OCI-LY7 (cell line): ENCODE results near the gene IGF2. TPM values are rescaled to one million over a fixed set of nuclear protein-coding genes. Genes with fewer than 3 reads are reported as not detected.
"Not testable (repeated sequence)": the region's sequence is repeated elsewhere in the genome, so short reads cannot be mapped to it uniquely, and the experiment has no call there.

Experiments
- BruUV-seq: library from RNA; stranded (reverse); fragments of 400-500 nt; replicated peaks from 2 replicates; lab custom pipeline; 2021; lab: Mats Ljungman, UMichigan
- CTCF ChIA-PET: fragments of 300-600 bp; sonication (Branson Sonifier 250); formaldehyde crosslinking; loops from one replicate; lab custom pipeline; 2022; ENCODE audit warnings: antibody characterized with exemption; ENCODE audit not compliant: unreplicated experiment; lab: Charles Lee
- POLR2A ChIA-PET: fragments of 300-600 bp; sonication (Branson Sonifier 250); formaldehyde crosslinking; loops from one replicate; lab custom pipeline; 2022; ENCODE audit warnings: antibody characterized with exemption; lab: Charles Lee
- DNase-seq: peaks from one replicate; pipeline ENCODE4 v3.0.0-alpha.2; 2015; ENCODE audit warnings: low spot score
- H2AFZ ChIP-seq: fragments of 200-600 bp; sonication (generic), shearing (Covaris generic); 2 replicates; pipeline ENCODE4 v1.6.1; 2014; ENCODE audit warnings: mild to moderate bottlenecking, antibody characterized with exemption, low read length, moderate library complexity
- H3K27ac ChIP-seq: fragments of 200-600 bp; sonication (generic); 2 replicates; pipeline ENCODE4 v1.5.1; 2014; ENCODE audit warnings: mixed run types, low read depth, mild to moderate bottlenecking, moderate library complexity, low read length, inconsistent platforms; ENCODE audit not compliant: poor library complexity, severe bottlenecking
- H3K36me3 ChIP-seq: fragments of 200-600 bp; sonication (generic); 2 replicates; pipeline ENCODE4 v1.6.1; 2014; ENCODE audit warnings: mild to moderate bottlenecking, antibody characterized with exemption, low read length, moderate library complexity, mixed read lengths; ENCODE audit not compliant: insufficient read depth
- H3K4me1 ChIP-seq: fragments of 200-600 bp; sonication (generic); 2 replicates; pipeline ENCODE4 v1.5.1; 2014; ENCODE audit warnings: mild to moderate bottlenecking, low read length; ENCODE audit not compliant: insufficient read depth, poor library complexity, severe bottlenecking
- H3K4me2 ChIP-seq: fragments of 200-600 bp; sonication (generic); 2 replicates; pipeline ENCODE4 v1.6.1; 2014; ENCODE audit warnings: mild to moderate bottlenecking, low read length
- H3K4me3 ChIP-seq: fragments of 200-600 bp; sonication (generic); 2 replicates; pipeline ENCODE4 v1.5.1; 2014; ENCODE audit warnings: mild to moderate bottlenecking, low read depth, low read length; ENCODE audit not compliant: poor library complexity, severe bottlenecking
- H3K79me2 ChIP-seq: fragments of 200-600 bp; sonication (generic); 2 replicates; pipeline ENCODE4 v1.6.1; 2016; ENCODE audit warnings: low read depth, mild to moderate bottlenecking, low read length, moderate library complexity, mixed read lengths; ENCODE audit not compliant: insufficient read depth
- H3K9me2 ChIP-seq: fragments of 200-600 bp; sonication (generic); 2 replicates; pipeline ENCODE4 v1.6.1; 2016; ENCODE audit warnings: mild to moderate bottlenecking, low read length, mixed read lengths; ENCODE audit not compliant: insufficient read depth
- H3K9me3 ChIP-seq: fragments of 200-600 bp; sonication (generic); 2 replicates; pipeline ENCODE4 v1.6.1; 2014; ENCODE audit warnings: mild to moderate bottlenecking, mixed run types, low read length, mixed read lengths
- H4K20me1 ChIP-seq: fragments of 200-600 bp; sonication (generic); 2 replicates; pipeline ENCODE4 v1.6.1; 2014; ENCODE audit warnings: mild to moderate bottlenecking, antibody characterized with exemption, low read length, moderate library complexity, mixed read lengths; ENCODE audit not compliant: insufficient read depth
- EZH2phosphoT487 ChIP-seq: fragments of 200-600 bp; sonication (generic); IDR thresholded peaks from 2 replicates; pipeline ENCODE4 v1.6.1; 2018; ENCODE audit warnings: low read depth, borderline replicate concordance, mild to moderate bottlenecking, mixed run types, antibody characterized with exemption, low read length, moderate library complexity, mixed read lengths
- intact Hi-C: fragments of 100-400 bp; cut with micrococcal nuclease; formaldehyde crosslinking; loops from one replicate; pipeline ENCODE4 v1.10.0; 2022; ENCODE audit not compliant: unreplicated experiment
- total RNA-seq, 2 experiments: library from RNA; depleted of rRNA in 1 of 2; stranded (reverse); fragments of >200 nt in 1 of 2; shearing (Covaris generic) in 1 of 2; gene quantifications; 2 replicates each; pipeline ENCODE4 v1.2.3, GENCODE V29; 2014 to 2022
- TF ChIP-seq, protein P1 (sequence below): fragments of 200-600 bp; sonication (generic); conservative IDR thresholded peaks from 2 replicates; pipeline ENCODE4 v1.5.1; 2014; ENCODE audit warnings: mild to moderate bottlenecking, antibody characterized with exemption, low read length, moderate library complexity, mixed read lengths

The IGF2 gene
- total RNA-seq, 2 experiments from 2014 or later: not detected

DNA sequence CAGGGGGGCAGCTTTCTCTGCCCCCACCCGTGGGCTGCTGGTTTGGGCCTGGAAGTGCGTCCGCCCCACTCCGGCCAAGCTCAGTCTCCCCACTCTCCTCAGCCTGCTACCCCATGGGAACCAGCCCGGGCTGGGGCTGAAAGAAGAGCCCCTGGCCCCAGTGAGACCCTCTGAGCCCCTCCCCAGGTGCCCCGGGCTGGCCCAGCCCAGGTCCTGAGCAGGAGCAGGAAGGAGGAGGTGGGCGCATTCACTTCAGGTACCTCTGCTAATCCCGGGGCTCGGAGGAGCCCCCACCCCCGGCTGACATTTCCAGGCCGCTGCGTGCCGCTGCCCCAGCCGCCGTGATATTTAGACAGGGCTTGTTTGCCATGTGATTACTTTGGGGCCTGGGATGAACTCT, 41.2 kb upstream of the IGF2 start:
- Histone ChIP-seq H3K36me3 (no peaks in the 10 kb centered on the region), H3K4me2 (no peak overlapping the region), H3K9me2 (no peaks in the 10 kb centered on the region), H3K27ac (no peak overlapping the region), H3K9me3 (no peaks in the 10 kb centered on the region), H2AFZ (no peak overlapping the region), H3K4me1 (no peaks in the 10 kb centered on the region), H3K4me3 (no peak overlapping the region), H3K79me2 (no peaks in the 10 kb centered on the region), H4K20me1 (no peaks in the 10 kb centered on the region)
- TF ChIP-seq EZH2phosphoT487: no peak
- TF ChIP-seq, protein P1, sequence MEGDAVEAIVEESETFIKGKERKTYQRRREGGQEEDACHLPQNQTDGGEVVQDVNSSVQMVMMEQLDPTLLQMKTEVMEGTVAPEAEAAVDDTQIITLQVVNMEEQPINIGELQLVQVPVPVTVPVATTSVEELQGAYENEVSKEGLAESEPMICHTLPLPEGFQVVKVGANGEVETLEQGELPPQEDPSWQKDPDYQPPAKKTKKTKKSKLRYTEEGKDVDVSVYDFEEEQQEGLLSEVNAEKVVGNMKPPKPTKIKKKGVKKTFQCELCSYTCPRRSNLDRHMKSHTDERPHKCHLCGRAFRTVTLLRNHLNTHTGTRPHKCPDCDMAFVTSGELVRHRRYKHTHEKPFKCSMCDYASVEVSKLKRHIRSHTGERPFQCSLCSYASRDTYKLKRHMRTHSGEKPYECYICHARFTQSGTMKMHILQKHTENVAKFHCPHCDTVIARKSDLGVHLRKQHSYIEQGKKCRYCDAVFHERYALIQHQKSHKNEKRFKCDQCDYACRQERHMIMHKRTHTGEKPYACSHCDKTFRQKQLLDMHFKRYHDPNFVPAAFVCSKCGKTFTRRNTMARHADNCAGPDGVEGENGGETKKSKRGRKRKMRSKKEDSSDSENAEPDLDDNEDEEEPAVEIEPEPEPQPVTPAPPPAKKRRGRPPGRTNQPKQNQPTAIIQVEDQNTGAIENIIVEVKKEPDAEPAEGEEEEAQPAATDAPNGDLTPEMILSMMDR: no peak
- no peak for DNase-seq
- intact Hi-C loops: no loop called here
- CTCF ChIA-PET: no interaction called here
- POLR2A ChIA-PET: no interaction called here
- no TSS peak for BruUV-seq

DNA sequence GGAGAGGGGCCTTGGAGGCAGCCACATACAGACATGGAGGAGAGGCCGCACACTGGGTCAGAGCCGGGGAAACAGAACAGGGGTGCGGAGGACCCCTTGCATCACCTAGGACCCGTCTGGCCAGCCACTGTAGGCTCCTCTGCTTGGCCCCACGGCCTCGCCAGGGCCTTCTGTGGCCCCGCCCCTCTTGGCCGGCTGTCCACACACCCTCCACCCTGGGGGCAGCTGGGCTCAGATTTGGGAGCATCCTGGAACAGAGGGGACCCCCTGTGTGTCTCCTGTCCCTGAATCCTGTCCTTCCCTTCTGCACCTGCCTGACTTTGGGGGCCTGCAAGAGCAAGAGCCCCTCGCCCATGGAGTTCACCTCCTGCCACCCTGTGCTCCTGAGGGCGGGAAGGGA, 40.3 kb upstream of the IGF2 start:
- ChIA-PET CTCF (no interaction called here), POLR2A (no interaction called here)
- no peaks in the 10 kb centered on the region for H3K36me3 ChIP-seq
- no peak overlapping the region for H2AFZ ChIP-seq
- H4K20me1 ChIP-seq: no peaks in the 10 kb centered on the region
- H3K27ac ChIP-seq: no peak overlapping the region
- no peaks in the 10 kb centered on the region for H3K9me3 ChIP-seq
- no peak overlapping the region for H3K4me3 ChIP-seq
- no TSS peak for BruUV-seq
- TF ChIP-seq, protein P1: no peak
- no peak for TF ChIP-seq EZH2phosphoT487
- intact Hi-C loops: no loop called here
- DNase-seq: no peak
- H3K79me2 ChIP-seq: no peaks in the 10 kb centered on the region
- H3K4me1 ChIP-seq: no peaks in the 10 kb centered on the region
- H3K4me2 ChIP-seq: no peak overlapping the region
- H3K9me2 ChIP-seq: no peaks in the 10 kb centered on the region

DNA sequence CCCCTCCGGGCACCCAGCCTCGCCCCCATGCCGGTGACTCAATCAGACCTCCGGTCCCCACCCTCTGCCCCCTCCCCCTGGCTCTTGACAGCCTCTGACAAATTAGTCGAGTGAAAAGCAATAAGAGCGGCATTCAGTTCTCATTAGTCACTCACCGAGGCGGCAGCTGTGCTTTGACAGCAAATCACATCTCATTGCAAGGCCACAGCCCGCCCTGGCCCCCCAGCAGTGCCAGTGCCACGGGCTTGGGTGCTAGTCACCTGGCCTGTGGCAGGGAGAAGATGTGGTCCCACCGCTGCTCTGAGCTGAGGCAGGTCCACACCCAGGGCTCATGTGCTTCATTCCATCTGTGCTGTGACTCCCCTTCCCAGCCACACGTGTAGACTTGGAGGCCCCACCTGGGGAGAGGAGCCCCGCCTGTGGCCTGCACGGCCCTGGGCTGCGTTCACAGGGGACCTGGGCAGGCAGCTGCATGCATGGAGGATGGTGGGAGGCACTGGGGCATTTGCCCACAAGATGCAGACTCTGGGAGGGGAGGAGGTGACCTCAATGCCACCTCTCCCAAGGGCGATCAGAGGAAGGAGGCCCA, 39.8 kb upstream of the IGF2 start:
- Histone ChIP-seq H2AFZ (no peak overlapping the region), H4K20me1 (no peaks in the 10 kb centered on the region), H3K4me1 (no peaks in the 10 kb centered on the region), H3K4me3 (no peak overlapping the region), H3K4me2 (no peak overlapping the region), H3K27ac (no peak overlapping the region), H3K79me2 (no peaks in the 10 kb centered on the region), H3K36me3 (no peaks in the 10 kb centered on the region), H3K9me2 (no peaks in the 10 kb centered on the region), H3K9me3 (no peaks in the 10 kb centered on the region)
- intact Hi-C loops: no loop called here
- BruUV-seq: no TSS peak
- CTCF ChIA-PET: no interaction called here
- POLR2A ChIA-PET: no interaction called here
- TF ChIP-seq, protein P1: no peak
- TF ChIP-seq EZH2phosphoT487: no peak
- no peak for DNase-seq

DNA sequence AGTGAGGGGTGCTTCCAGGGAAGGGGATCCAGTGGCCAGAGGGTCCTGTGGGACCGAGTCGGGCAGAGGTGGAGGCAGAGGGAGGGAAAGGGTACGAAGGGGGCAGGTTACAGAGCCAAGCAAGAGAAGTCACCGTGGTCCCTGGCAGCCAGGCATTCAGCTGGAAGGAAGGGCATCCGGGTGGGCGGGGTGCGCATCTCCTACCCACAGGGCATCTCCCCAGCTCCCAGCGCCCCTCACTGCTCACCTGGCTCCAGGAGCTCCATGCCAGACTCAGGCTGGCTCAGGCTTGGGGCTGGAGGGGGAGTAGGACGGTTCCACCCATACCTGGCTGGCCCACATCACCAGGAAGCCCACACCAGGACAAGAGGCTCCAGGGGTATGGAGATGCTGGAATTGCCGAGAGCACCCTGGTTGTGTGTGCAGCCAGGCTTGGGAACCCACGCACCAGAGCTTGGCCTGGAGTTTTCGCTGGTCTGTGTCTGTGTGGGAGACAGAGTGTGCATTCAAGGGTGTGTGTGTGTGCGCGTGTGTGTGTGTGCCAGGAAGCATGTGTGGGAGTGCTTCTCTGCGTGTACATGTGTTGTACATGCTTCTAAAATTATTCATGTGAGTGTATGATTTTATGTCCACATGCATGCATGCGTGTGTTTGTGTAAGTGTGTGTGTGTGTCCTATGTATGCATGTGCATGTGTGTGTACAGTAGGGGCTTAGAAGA, 39.0 kb upstream of the IGF2 start:
- POLR2A ChIA-PET, CTCF ChIA-PET, DNase-seq, H3K36me3 ChIP-seq, H2AFZ ChIP-seq, H3K9me3 ChIP-seq, H4K20me1 ChIP-seq, H3K9me2 ChIP-seq, H3K4me1 ChIP-seq, H3K79me2 ChIP-seq, BruUV-seq, H3K4me2 ChIP-seq, H3K27ac ChIP-seq, intact Hi-C loops, H3K4me3 ChIP-seq: not testable (repeated sequence)
